Measurements from ENCODE around the gene CRACR2B.

CRACR2B gene

GRCh38 chr11:794013-794765 lies 33.5 kb upstream of the CRACR2B start:
- no peak overlapping the region for H3K4me3 ChIP-seq (ENCODE audit: low read length)
- no peak for DNase-seq (ENCODE audit: low read depth, low spot score)

- no peak for DNase-seq (ENCODE audit: low read depth, low spot score)
- H3K4me3 ChIP-seq (ENCODE audit: low read length), result peak overlapping the region; percentile 85
Observed at GRCh38 chr11:794766-795633, 32.7 kb upstream of the CRACR2B start.

DNA sequence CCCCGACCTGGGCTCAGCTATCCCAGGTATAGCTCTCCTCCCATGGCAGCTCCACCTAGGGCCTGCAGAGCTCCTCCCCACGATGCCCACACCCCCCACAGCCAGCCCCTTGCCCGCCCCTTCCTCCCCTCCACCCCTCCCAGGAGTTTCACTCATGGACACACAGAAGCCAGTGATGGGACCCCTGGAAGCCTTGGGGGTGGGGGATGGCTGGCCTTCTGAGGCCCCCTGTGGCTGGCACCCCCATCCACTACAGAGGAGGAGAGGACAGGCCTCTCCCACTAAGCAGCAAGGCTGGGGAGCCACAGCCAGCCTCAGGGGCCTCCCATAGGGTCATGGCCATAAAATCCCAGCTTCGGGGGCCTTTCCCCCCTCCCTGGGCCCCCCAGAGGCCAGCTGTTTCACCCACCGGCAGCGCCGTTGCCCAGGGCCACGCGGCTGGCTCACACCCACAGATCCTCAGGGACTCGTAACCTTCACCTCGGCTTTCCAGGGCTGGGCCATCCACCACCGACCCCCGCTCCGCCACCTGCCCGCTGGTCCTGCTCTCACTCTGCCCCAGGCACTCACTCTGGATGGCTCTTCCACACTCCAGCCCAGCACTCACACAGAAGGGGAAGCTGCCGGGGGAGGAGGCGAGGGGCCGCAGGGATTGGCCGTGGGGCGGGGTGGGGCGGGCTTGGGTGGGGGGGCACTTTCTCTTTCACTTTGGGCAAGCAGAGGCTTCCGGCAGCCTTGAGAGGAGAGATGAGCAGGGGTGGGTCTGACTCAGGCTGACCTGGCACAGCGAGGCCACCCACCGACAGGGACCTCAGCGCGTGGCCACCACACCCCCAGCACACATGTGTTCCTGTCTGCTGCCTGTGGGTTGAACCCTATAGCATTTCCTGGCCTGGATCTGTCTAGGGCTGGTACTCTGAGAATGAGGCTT lies 31.8 kb upstream of the CRACR2B start:
- peak overlapping the region; percentile 85 for H3K4me3 ChIP-seq (ENCODE audit: low read length)
- DNase-seq (ENCODE audit: low read depth, low spot score), result peak; percentile 60

- peak overlapping the region; percentile 85 for H3K4me3 ChIP-seq (ENCODE audit: low read length)
- DNase-seq (ENCODE audit: low read depth, low spot score), result no peak
Observed at GRCh38 chr11:796565-797295, 31.0 kb upstream of the CRACR2B start.

- H3K4me3 ChIP-seq (ENCODE audit: low read length), result peak overlapping the region; percentile 85
- DNase-seq (ENCODE audit: low read depth, low spot score), result peak; percentile 80
Observed at GRCh38 chr11:797296-798092, 30.2 kb upstream of the CRACR2B start.

GRCh38 chr11:798093-798713 lies 29.5 kb upstream of the CRACR2B start, which contains the start of gene SLC25A22:
TSS of gene SLC25A22 (minus strand) at chr11:798281. CDS start at chr11:795006, 3,275 bp downstream.
- H3K4me3 ChIP-seq (ENCODE audit: low read length), result peak within 1 kb of the TSS; percentile 85
- DNase-seq (ENCODE audit: low read depth, low spot score), result no peak

DNA sequence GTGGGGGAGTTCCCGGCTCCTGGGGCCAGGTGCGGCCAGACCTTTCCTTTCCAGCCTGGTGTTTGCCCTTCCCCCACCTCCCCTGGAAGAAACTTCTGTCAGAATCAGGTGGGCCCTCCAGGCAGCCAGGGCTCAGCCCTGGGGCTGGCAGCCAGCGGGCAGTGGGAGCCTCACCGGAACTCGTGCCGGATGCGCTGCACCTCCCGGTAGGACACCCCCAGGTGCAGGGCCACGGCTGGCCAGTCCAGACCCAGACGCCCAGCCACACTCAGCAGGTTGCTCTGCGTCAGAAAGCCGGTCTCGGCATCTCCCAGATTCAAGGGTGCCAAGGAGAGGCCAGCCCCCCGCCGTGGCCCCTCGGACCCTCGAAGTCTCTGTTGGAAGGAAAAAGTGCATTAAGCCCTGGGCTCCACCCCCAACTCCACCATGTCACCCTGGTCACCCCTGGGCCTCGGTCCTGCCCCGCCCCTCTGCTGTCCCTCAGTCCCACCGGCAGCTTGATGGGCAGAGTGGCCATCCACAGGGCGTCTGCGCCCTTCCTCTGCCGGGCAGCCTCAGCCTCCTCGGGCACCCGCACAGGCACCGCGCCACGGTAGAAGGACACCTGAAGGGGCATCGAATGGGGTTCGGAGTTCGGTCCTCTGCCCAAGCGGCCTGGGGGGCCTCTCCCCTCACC lies 27.9 kb upstream of the CRACR2B start:
- no peak for DNase-seq (ENCODE audit: low read depth, low spot score)
- H3K4me3 ChIP-seq (ENCODE audit: low read length), result no peak overlapping the region

DNA sequence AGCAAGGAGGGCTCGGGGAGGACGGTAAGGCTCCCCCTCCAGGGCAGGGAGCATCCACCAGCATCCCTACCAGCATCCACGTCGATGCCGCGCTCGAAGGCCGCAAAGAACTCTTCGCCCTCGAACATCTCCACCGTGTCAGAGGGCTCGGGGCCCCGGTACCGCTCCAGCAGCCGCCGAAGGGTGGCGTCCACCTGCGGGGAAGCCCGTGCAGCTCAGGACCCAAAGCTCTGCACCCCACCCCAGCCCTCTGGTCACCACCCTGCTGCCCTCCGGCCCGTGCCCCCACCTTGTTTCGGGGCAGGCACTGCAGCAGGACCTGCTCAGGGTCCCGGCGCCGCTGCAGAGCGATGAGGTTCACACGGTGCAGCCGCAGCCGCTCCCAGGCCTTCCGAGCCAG lies 27.2 kb upstream of the CRACR2B start:
- H3K4me3 ChIP-seq (ENCODE audit: low read length), result no peak overlapping the region
- no peak for DNase-seq (ENCODE audit: low read depth, low spot score)

DNA sequence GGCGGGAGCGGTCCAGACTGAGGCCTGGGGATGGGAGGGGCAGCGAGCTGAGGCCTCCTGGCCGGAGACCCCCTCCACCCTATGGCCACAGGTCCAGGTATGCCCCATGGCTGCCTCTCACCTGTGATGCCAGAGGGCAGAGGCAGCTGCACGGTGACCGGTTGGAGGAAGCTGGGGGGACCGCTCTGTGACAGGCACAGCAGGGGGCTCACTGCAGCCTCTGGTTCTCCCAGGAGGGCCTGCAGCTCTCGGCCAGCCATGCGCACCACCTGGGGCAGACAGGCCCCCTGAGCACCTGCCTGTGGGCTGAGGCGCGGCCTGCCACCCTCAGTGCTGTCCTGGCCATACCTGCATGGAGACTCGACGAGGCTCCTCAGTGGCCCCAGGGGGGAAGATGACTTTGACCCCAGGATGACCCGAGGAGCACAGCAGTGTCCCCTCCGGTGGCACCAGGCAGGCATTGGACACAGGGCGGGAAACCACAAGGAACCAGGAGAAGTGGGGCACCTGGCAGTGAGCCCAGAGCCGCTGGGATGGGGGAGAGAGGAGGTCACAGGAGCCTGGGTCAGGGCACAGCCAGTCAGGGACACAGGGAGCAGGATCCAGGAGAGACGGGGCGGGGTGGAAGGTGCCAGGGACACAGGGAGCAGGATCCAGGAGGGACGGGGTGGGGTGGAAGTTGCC lies 26.5 kb upstream of the CRACR2B start:
- H3K4me3 ChIP-seq (ENCODE audit: low read length), result no peak overlapping the region
- DNase-seq (ENCODE audit: low read depth, low spot score), result no peak

GRCh38 chr11:802018-802617 lies 25.6 kb upstream of the CRACR2B start:
- no peak for DNase-seq (ENCODE audit: low read depth, low spot score)
- H3K4me3 ChIP-seq (ENCODE audit: low read length), result no peak overlapping the region

DNA sequence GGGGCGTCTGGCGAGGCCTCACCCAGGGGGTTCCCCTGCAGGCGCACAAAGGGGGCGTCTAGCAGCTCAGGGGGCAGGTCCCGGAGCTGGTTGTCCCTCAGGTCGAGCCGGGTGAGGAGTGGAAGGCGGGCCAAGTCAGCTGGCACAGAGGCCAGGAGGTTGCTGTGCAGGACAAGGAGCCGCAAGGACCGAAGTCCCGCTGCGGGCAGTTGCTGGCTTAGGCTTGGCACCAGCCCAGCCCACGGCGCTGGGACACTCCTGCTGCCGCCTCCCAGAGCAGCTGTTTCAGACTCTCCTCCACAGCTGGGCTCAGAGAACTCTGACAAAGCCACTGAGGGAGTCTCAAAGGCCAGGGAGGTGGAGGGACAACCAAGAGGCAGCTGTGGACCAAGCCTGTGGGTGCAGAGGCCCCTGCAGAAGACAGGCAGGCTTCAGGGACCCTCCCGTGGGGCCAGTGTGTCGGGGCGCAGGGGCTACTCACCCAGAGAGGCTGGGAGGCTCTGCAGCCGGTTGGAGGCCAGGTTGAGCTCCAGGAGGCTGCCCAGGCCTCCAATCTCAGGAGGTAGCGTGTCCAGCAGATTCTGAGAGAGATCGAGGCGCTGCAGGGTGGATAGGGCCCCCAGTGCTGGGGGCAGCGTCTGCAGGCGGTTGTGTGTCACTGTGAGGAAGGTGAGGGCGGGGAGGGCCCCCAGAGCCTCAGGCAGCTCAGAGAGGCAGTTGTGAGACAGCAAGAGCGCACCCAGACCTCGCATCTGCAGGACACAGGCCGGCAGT lies 24.8 kb upstream of the CRACR2B start:
- H3K4me3 ChIP-seq (ENCODE audit: low read length), result no peak overlapping the region
- DNase-seq (ENCODE audit: low read depth, low spot score), result no peak

- no peak overlapping the region for H3K4me3 ChIP-seq (ENCODE audit: low read length)
- DNase-seq (ENCODE audit: low read depth, low spot score), result no peak
Observed at GRCh38 chr11:803467-803742, 24.3 kb upstream of the CRACR2B start.

- H3K4me3 ChIP-seq (ENCODE audit: low read length), result peak overlapping the region; percentile 75
- DNase-seq (ENCODE audit: low read depth, low spot score), result no peak
Observed at GRCh38 chr11:803770-804598, 23.7 kb upstream of the CRACR2B start.

DNA sequence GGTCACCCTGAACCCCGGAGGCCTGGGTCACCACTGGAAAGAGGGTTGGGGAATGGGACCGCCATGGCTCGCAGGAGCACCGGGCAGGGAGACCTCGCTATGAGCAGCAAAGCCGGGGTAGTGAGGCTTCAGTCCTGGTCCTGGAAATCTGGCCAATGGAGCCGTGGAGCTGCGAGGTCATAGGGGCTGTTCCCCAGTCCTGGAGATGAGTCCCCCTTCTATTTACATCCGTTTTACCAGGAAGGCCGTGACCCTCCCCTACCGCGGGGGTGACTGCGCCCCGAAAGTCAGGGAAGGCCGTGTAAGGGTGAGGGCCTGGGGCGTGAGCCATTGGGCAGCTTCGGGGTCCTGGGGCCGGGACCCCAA lies 23.1 kb upstream of the CRACR2B start:
- H3K4me3 ChIP-seq (ENCODE audit: low read length), result peak overlapping the region; percentile 75
- no peak for DNase-seq (ENCODE audit: low read depth, low spot score)

Data from Jurkat, Clone E6-1 (cell line).